ENCODE results near the gene CYBA. TPM values are rescaled to one million over a fixed set of nuclear protein-coding genes. Genes with fewer than 3 reads are reported as not detected.

CYBA gene
- total and polyA plus RNA-seq, 2 of the 13 experiments (the other 11 are each of a cell fraction or from before 2014, with no cell fraction given): 196 to 250 TPM

GRCh38 chr16:88619859-88620815, 30.7 kb downstream of the CYBA start (continued):
- no peak for TF ChIP-seq ZNF639 (CRISPR knock-in tag; conservative IDR thresholded peaks at IDR 0.05)
- no peak for TF ChIP-seq ZBTB20 (CRISPR knock-in tag; IDR thresholded peaks at IDR 0.05; ENCODE audit: borderline replicate concordance, low read depth)
- 0 out of 2 replicates have a peak, but pooled peaks have one; percentile 28 for TF ChIP-seq SPEN (CRISPR knock-in tag; IDR thresholded peaks at IDR 0.05; ENCODE audit: low read depth)
- TF ChIP-seq ZNF20 (CRISPR knock-in tag; IDR thresholded peaks at IDR 0.05): no peak

DNA sequence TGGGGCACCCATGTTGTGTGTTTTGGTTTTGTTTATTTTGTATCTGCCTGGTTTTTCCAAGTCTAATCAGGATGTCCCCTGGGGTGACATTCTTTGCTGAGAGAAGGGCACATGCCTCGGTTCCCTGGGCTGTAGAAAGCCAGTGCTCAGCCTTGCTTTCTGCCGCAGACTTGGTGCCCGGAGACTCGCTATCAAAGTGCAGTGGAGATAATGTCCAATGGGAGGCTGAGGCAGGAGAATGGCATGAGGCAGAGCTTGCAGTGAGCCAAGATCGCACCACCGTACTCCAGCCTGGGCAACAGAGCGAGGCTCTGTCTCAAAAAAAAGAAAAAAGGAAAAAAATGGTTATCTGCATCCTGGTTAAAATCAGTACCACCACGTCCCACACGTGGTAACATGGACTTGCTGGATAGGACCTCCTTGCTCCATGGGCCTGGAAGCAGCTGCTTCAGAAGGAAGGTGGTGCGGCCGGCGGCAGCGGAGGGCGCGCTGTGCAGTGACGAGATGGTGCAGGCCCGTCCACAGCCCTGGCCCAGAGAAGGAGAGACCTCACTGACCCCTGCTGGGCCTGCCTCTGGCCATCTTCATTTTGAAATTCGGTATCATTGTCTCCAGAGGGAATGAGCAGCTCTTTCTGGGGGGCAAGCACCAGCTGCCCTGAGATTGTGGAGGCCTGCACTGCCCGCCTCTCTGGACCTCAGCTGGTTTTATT, 31.7 kb downstream of the CYBA start:
- no peaks in the 10 kb centered on the region for H3K9me3 ChIP-seq (ENCODE audit: low read length)
- H3K79me2 ChIP-seq (ENCODE audit: insufficient read depth, low read length): peaks cover 15% of the 10 kb centered on the region
- peaks cover 27 to 50% of the 10 kb centered on the region in 2 experiments for H3K36me3 ChIP-seq (replicated peaks in 1 of 2; ENCODE audit: control insufficient read depth in 1 of 2, insufficient read depth in 2 of 2, low read length in 2 of 2)
- H3K4me3 ChIP-seq (replicated peaks in 1 of 3; ENCODE audit: insufficient read depth in 1 of 3, low read depth in 2 of 3, low read length in 3 of 3): no peak overlapping the region; a peak in 1 of 6 replicates
- peak overlapping the region; percentile 65 for H3K27ac ChIP-seq (ENCODE audit: extremely low read length, insufficient read depth, low read length)
- 91% methylated on average over 18 of the region's 19 CpGs for WGBS (ENCODE audit: low lambda C conversion rate)
- POLR2A ChIA-PET: interaction anchor here (1.4 to 2.7 kb wide), 4 partner anchors 22 to 49 kb away, joined by 4 to 17 read pairs (median 12); partner anchors contain the start of genes CYBA, MVD and ZC3H18
- H4K20me1 ChIP-seq (ENCODE audit: insufficient read depth, low read length): peaks cover 8% of the 10 kb centered on the region; the same call in 1 of the 2 replicates
- H3K9ac ChIP-seq (ENCODE audit: insufficient read depth, low read depth, low read length): 0 out of 2 replicates have a peak overlapping the region, but pooled peaks have one; percentile 6
- in situ Hi-C loops (cut with HindIII; ENCODE audit: extremely low pct_ligation_motif_present, low pct_unique_long_range_greater_than_20kb): no loop called here
- CTCF ChIA-PET (ENCODE audit: low intra/inter-chr PET ratio, low total read pairs): no interaction called here
- no TSS peak for BruUV-seq (replicated peaks)
- H3K27me3 ChIP-seq (ENCODE audit: control insufficient read depth in 1 of 2, insufficient read depth in 2 of 2, low read length in 2 of 2): no peaks in the 10 kb centered on the region
- peaks cover 36% of the 10 kb centered on the region for H3K4me1 ChIP-seq (ENCODE audit: insufficient read depth, low read length)
- no peak for FAIRE-seq
- no peak for ATAC-seq
- no peak overlapping the region for H2AFZ ChIP-seq (ENCODE audit: low read length)
- intact Hi-C loops (cut with micrococcal nuclease; ENCODE audit: unreplicated experiment): loop anchor here (1.0 kb wide), 1 partner anchor 29 kb away; no protein-coding TSS in a partner anchor
- DNase-seq (ENCODE audit: low spot score): no peak
- H3K4me2 ChIP-seq (ENCODE audit: low read depth, low read length): peak overlapping the region; percentile 57
- TF ChIP-seq, protein P1, sequence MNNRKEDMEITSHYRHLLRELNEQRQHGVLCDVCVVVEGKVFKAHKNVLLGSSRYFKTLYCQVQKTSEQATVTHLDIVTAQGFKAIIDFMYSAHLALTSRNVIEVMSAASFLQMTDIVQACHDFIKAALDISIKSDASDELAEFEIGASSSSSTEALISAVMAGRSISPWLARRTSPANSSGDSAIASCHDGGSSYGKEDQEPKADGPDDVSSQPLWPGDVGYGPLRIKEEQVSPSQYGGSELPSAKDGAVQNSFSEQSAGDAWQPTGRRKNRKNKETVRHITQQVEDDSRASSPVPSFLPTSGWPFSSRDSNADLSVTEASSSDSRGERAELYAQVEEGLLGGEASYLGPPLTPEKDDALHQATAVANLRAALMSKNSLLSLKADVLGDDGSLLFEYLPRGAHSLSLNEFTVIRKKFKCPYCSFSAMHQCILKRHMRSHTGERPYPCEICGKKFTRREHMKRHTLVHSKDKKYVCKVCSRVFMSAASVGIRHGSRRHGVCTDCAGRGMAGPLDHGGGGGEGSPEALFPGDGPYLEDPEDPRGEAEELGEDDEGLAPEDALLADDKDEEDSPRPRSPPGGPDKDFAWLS (CRISPR knock-in tag; IDR thresholded peaks at IDR 0.05; ENCODE audit: borderline replicate concordance): 0 out of 2 replicates have a peak, but pooled peaks have one; percentile 35
- 0 out of 2 replicates have a peak, but pooled peaks have one; percentile 16 for TF ChIP-seq KLF11 (CRISPR knock-in tag; IDR thresholded peaks at IDR 0.05)
- TF ChIP-seq ZNF276 (CRISPR knock-in tag; IDR thresholded peaks at IDR 0.05; ENCODE audit: low read depth): 0 out of 2 replicates have a peak, but pooled peaks have one; percentile 51
- peak; percentile 13; the same call in 1 of the 2 replicates for TF ChIP-seq ZNF710 (CRISPR knock-in tag; IDR thresholded peaks at IDR 0.05; ENCODE audit: borderline replicate concordance)
- TF ChIP-seq NPAS2 (CRISPR knock-in tag; IDR thresholded peaks at IDR 0.05; ENCODE audit: borderline replicate concordance): no peak
- 0 out of 2 replicates have a peak, but pooled peaks have one; percentile 53 for TF ChIP-seq ZNF296 (CRISPR knock-in tag; conservative IDR thresholded peaks at IDR 0.05)
